Measurements from ENCODE around the gene VANGL2.

DNA sequence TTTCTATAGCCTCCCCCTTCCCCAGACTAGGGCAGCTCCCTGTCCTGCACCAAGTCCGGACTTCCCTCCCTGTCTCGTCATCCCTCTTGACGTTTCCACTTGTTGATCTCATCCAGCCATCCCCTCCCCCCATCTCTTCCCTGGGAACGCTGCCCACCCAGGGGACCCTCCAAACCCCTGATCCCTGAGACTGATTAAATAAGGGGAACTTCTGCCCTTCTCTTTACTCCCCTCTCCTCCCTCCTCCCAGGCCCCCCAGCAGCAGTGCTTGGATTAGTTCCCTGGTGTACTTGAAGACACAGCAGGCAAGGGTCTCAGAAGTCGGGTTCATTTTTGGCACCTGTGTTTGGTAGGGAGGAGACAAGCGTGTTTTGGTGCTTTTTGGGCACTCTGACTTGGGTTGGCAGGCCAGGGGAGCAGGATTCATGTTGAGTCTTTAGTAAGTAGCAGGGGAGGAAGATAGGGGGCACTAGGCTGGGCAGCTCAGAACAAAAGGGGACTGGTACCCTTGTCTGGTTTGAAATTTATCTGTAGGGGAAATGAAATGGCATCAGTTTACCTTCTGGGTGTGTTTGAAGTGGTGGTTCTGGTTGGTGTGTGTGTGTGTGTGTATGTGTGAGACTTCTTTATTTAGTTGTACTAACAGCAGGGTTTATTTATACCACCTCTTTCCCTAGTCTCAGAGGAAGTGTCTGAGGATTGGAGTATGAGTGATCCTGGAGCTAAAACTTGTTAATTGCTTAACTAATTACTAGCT lies 11.1 kb downstream of the VANGL2 start:
- TF ChIP-seq, protein P1, sequence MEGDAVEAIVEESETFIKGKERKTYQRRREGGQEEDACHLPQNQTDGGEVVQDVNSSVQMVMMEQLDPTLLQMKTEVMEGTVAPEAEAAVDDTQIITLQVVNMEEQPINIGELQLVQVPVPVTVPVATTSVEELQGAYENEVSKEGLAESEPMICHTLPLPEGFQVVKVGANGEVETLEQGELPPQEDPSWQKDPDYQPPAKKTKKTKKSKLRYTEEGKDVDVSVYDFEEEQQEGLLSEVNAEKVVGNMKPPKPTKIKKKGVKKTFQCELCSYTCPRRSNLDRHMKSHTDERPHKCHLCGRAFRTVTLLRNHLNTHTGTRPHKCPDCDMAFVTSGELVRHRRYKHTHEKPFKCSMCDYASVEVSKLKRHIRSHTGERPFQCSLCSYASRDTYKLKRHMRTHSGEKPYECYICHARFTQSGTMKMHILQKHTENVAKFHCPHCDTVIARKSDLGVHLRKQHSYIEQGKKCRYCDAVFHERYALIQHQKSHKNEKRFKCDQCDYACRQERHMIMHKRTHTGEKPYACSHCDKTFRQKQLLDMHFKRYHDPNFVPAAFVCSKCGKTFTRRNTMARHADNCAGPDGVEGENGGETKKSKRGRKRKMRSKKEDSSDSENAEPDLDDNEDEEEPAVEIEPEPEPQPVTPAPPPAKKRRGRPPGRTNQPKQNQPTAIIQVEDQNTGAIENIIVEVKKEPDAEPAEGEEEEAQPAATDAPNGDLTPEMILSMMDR (IDR thresholded peaks at IDR 0.05 in 4 of 5, conservative IDR thresholded peaks at IDR 0.05 in 1 of 5), result no peak
- TF ChIP-seq POLR2A (IDR thresholded peaks at IDR 0.05), result no peak

All from gastrocnemius medialis (tissue), 4 donors.